Dermis blood vessel endothelial cell (primary cell): ENCODE results near the gene VIM. TPM values are rescaled to one million over a fixed set of nuclear protein-coding genes. Genes with fewer than 3 reads are reported as not detected.

ENCODE experiments used
- DNase-seq: peaks from one replicate; pipeline ENCODE4 v3.0.0; 2010
- total RNA-seq: library from RNA; depleted of rRNA; stranded (reverse); fragments of >200 nt; gene quantifications from 2 replicates; pipeline ENCODE4 v1.2.3, GENCODE V29; 2014

VIM gene
- total RNA-seq, 1 donor from 2014 or later: 4,841 TPM

GRCh38 chr10:17210361-17210760, 17.7 kb upstream of the VIM start:
- DNase-seq: no peak

- no peak for DNase-seq
These were observed 15.2 kb upstream of the VIM start for GRCh38 chr10:17212802-17213221.

GRCh38 chr10:17213646-17214349, 14.2 kb upstream of the VIM start:
- DNase-seq: peak; percentile 44

- DNase-seq: no peak
These were observed 13.5 kb upstream of the VIM start for GRCh38 chr10:17214526-17214925.

GRCh38 chr10:17214971-17215781, 12.9 kb upstream of the VIM start:
- peak; percentile 92 for DNase-seq

- no peak for DNase-seq
These were observed 12.3 kb upstream of the VIM start for GRCh38 chr10:17215782-17216122.

- peak; percentile 99 for DNase-seq
These were observed 11.7 kb upstream of the VIM start for GRCh38 chr10:17216217-17216900.

GRCh38 chr10:17216901-17217395, 11.1 kb upstream of the VIM start:
- no peak for DNase-seq

GRCh38 chr10:17217631-17218232, 10.3 kb upstream of the VIM start:
- DNase-seq: no peak

GRCh38 chr10:17219024-17219423, 9.0 kb upstream of the VIM start:
- DNase-seq: no peak

- no peak for DNase-seq
These were observed 7.4 kb upstream of the VIM start for GRCh38 chr10:17220652-17221100.

GRCh38 chr10:17222329-17222728, 5.7 kb upstream of the VIM start:
- no peak for DNase-seq

GRCh38 chr10:17225808-17226207, 2.2 kb upstream of the VIM start:
- no peak for DNase-seq

- DNase-seq: no peak
These were observed 1.1 kb upstream of the VIM start for GRCh38 chr10:17226891-17227303.

GRCh38 chr10:17227367-17228090, 512 bp upstream of the VIM start:
- peak; percentile 63 for DNase-seq

- peak; percentile 93 for DNase-seq
These were observed 1.1 kb downstream of the VIM start for GRCh38 chr10:17229016-17229716.

- DNase-seq: no peak
These were observed 1.6 kb downstream of the VIM start for GRCh38 chr10:17229717-17229966.

GRCh38 chr10:17229967-17230682, 2.1 kb downstream of the VIM start:
- DNase-seq: peak; percentile 69

GRCh38 chr10:17231788-17232187, 3.7 kb downstream of the VIM start:
- no peak for DNase-seq

- peak; percentile 32 for DNase-seq
These were observed 4.4 kb downstream of the VIM start for GRCh38 chr10:17232276-17232960.
